K562 (cell line): ENCODE results near the gene CCND3. TPM values are rescaled to one million over a fixed set of nuclear protein-coding genes. Genes with fewer than 3 reads are reported as not detected.

Source experiments
- EZH2 ChIP-seq: IDR thresholded peaks from 2 replicates; pipeline ENCODE4 v1.6.1; 2012; ENCODE audit warnings: low read depth, mild to moderate bottlenecking, inconsistent platforms, low read length, borderline replicate concordance
- HIVEP1 ChIP-seq: fragments of 250-450 bp; sonication (Bioruptor Pico); IDR thresholded peaks from 2 replicates; pipeline ENCODE4 v1.4.0; 2020; ENCODE audit warnings: mild to moderate bottlenecking
- HMGN3 ChIP-seq: IDR thresholded peaks from 2 replicates; pipeline ENCODE4 v1.6.1; 2011; ENCODE audit warnings: borderline replicate concordance, low read depth, mild to moderate bottlenecking, mixed read lengths, low read length; ENCODE audit not compliant: insufficient read length; ENCODE audit errors: extremely low read depth
- IRF2 ChIP-seq: sonication (generic); formaldehyde crosslinking; IDR thresholded peaks from 2 replicates; pipeline ENCODE4 v1.8.1; 2022; ENCODE audit warnings: mild to moderate bottlenecking, missing genetic modification reagents
- KHSRP ChIP-seq: fragments of 450-650 bp; IDR thresholded peaks from 2 replicates; pipeline ENCODE4 v1.6.1; 2017
- MECOM ChIP-seq: fragments of 250-450 bp; sonication (Bioruptor Pico); IDR thresholded peaks from 2 replicates; pipeline ENCODE4 v1.8.0; 2022; ENCODE audit warnings: inconsistent platforms
- MEIS2 ChIP-seq: fragments of 450-650 bp; IDR thresholded peaks from 2 replicates; pipeline ENCODE4 v1.6.1; 2014; ENCODE audit warnings: mild to moderate bottlenecking; ENCODE audit not compliant: partially characterized antibody
- NCOR1 ChIP-seq: fragments of 450-650 bp; IDR thresholded peaks from 2 replicates; pipeline ENCODE4 v1.6.1; 2016; ENCODE audit warnings: mild to moderate bottlenecking, moderate library complexity
- RFX1 ChIP-seq: fragments of 450-650 bp; IDR thresholded peaks from 2 replicates; pipeline ENCODE4 v1.6.1; 2016; ENCODE audit warnings: mild to moderate bottlenecking, moderate library complexity
- TARDBP ChIP-seq: fragments of 450-650 bp; IDR thresholded peaks from 2 replicates; pipeline ENCODE4 v1.6.1; 2016
- TSC22D4 ChIP-seq: fragments of 450-650 bp; IDR thresholded peaks from 2 replicates; pipeline ENCODE4 v1.6.1; 2016; ENCODE audit warnings: missing genetic modification characterization, missing biosample characterization, control low read depth
- U2AF2 ChIP-seq: fragments of 200-400 bp; formaldehyde crosslinking; optimal IDR thresholded peaks from 2 replicates; pipeline ENCODE3; 2017; ENCODE audit warnings: low read depth, mild to moderate bottlenecking, low read length
- XRCC3 ChIP-seq: fragments of 450-650 bp; IDR thresholded peaks from 2 replicates; pipeline ENCODE4 v1.6.1; 2017; ENCODE audit warnings: mild to moderate bottlenecking, moderate library complexity
- ZNF140 ChIP-seq: fragments of 250-450 bp; sonication (Bioruptor Pico); IDR thresholded peaks from 2 replicates; pipeline ENCODE4 v1.8.0; 2021; ENCODE audit warnings: moderate library complexity, mild to moderate bottlenecking, inconsistent platforms
- ZNF408 ChIP-seq: fragments of 250-450 bp; sonication (Bioruptor Pico); IDR thresholded peaks from 2 replicates; pipeline ENCODE4 v1.4.0; 2020; ENCODE audit warnings: low read depth, mild to moderate bottlenecking, moderate library complexity
- ZNF79 ChIP-seq: fragments of 250-450 bp; sonication (Bioruptor Pico); IDR thresholded peaks from 2 replicates; pipeline ENCODE4 v1.4.0; 2020; ENCODE audit warnings: low read depth, mild to moderate bottlenecking, moderate library complexity
- ZZZ3 ChIP-seq: fragments of 450-650 bp; IDR thresholded peaks from 2 replicates; pipeline ENCODE4 v1.6.1; 2016; ENCODE audit warnings: antibody characterized with exemption, mild to moderate bottlenecking, moderate library complexity
- polyA plus RNA-seq, 8 experiments: library from polyadenylated mRNA; depleted of rRNA in 4 of 8; stranded (reverse) in 5 of 8; unstranded in 3 of 8; fragments of >200 nt; fragmentation: Nextera tagmentation in 2 of 8; fragmentation: Illumina TruSeq in 1 of 8; extraction: Ambion mirVana in 2 of 8; extraction: Trizol in 1 of 8; gene quantifications; 2 replicates each; pipeline versions ENCODE4 v1.2.1 to v1.2.3, GENCODE V29; 2011 to 2014; ENCODE audit warnings: inconsistent platforms in 1 of 8, missing spikeins in 1 of 8
- total RNA-seq, 7 experiments: library from RNA; depleted of rRNA in 6 of 7; stranded (reverse); fragments of >200 nt in 6 of 7; fragmentation: Illumina TruSeq in 2 of 7; extraction: Trizol in 2 of 7; gene quantifications; 2 replicates each; pipeline versions ENCODE4 v1.2.1 to v1.2.3, GENCODE V29; 2011 to 2021; ENCODE audit warnings: low replicate concordance in 1 of 7
- TF ChIP-seq, protein P1 (sequence below): fragments of 250-450 bp; sonication (Bioruptor Pico); IDR thresholded peaks from 2 replicates; pipeline ENCODE4 v1.8.0; 2022; ENCODE audit warnings: inconsistent platforms
- TF ChIP-seq, protein P2 (sequence below), 3 experiments: fragments of 200-800 bp in 1 of 3; fragments of 250-450 bp in 1 of 3; fragments of 450-650 bp in 1 of 3; sonication (Bioruptor Pico) in 1 of 3; sonication (Bioruptor generic) in 1 of 3; formaldehyde crosslinking in 1 of 3; IDR thresholded peaks; 2 replicates each; pipeline versions ENCODE4 v1.6.1 to v1.8.0; 2016 to 2022; ENCODE audit warnings: mild to moderate bottlenecking in 2 of 3, missing genetic modification characterization in 2 of 3, missing compliant biosample characterization in 1 of 3, moderate library complexity in 1 of 3
- TF ChIP-seq, protein P3 (sequence below): fragments of 450-650 bp; IDR thresholded peaks from 2 replicates; pipeline ENCODE4 v1.6.1; 2018; ENCODE audit not compliant: partially characterized antibody

CCND3 gene
- total and polyA plus RNA-seq, 9 of the 15 experiments (the other 6 are each of a cell fraction or from before 2014, with no cell fraction given): 21.5 to 204 (median 97.4) TPM

DNA sequence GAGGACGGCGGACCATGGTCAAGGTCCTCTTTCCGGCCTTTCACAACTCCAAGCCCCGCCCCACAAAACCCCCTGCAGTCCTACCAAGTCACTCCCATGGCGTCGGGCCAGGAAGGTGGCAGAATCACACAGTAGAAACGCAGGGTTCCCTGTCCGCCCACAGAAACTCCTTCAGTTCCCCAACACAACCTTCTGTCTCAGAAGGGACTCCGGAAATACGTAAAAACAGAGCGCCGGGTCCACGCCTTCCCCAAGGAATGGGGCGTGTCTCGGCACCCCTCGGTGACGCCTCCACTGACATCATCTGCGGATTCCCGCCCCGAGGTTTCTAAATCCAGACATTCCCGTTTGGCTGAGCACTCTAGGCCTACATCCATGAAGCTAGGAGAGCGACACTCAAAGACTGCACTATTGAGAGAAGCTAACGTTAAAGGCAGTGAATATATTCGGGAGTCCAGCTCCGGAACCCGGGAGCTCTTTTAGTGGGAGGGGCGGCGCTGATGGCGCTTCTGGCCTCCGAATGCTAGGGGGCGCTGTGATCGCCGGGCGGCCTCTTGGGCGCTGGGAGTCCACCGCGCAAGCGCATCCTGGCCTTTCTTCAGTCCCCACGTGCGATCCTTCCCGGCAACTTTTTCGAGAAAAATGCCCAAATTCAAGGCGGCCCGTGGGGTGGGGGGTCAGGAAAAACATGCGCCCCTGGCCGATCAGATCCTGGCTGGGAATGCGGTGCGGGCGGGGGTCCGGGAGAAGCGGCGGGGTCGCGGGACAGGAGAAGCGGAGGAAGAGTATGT lies 20.5 kb downstream of the CCND3 start, which contains the start of the genes BYSL and MED20 (continued):
- TF ChIP-seq, protein P1, sequence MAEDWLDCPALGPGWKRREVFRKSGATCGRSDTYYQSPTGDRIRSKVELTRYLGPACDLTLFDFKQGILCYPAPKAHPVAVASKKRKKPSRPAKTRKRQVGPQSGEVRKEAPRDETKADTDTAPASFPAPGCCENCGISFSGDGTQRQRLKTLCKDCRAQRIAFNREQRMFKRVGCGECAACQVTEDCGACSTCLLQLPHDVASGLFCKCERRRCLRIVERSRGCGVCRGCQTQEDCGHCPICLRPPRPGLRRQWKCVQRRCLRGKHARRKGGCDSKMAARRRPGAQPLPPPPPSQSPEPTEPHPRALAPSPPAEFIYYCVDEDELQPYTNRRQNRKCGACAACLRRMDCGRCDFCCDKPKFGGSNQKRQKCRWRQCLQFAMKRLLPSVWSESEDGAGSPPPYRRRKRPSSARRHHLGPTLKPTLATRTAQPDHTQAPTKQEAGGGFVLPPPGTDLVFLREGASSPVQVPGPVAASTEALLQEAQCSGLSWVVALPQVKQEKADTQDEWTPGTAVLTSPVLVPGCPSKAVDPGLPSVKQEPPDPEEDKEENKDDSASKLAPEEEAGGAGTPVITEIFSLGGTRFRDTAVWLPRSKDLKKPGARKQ (CRISPR knock-in tag): no peak
- TF ChIP-seq MEIS2: peak; percentile 72
- peak; percentile 90; the same call in 1 of the 2 replicates for TF ChIP-seq ZZZ3
- no peak for TF ChIP-seq U2AF2
- TF ChIP-seq IRF2 (CRISPR knock-in tag): no peak
- peak; percentile 45 for TF ChIP-seq NCOR1
- TF ChIP-seq, protein P2, sequence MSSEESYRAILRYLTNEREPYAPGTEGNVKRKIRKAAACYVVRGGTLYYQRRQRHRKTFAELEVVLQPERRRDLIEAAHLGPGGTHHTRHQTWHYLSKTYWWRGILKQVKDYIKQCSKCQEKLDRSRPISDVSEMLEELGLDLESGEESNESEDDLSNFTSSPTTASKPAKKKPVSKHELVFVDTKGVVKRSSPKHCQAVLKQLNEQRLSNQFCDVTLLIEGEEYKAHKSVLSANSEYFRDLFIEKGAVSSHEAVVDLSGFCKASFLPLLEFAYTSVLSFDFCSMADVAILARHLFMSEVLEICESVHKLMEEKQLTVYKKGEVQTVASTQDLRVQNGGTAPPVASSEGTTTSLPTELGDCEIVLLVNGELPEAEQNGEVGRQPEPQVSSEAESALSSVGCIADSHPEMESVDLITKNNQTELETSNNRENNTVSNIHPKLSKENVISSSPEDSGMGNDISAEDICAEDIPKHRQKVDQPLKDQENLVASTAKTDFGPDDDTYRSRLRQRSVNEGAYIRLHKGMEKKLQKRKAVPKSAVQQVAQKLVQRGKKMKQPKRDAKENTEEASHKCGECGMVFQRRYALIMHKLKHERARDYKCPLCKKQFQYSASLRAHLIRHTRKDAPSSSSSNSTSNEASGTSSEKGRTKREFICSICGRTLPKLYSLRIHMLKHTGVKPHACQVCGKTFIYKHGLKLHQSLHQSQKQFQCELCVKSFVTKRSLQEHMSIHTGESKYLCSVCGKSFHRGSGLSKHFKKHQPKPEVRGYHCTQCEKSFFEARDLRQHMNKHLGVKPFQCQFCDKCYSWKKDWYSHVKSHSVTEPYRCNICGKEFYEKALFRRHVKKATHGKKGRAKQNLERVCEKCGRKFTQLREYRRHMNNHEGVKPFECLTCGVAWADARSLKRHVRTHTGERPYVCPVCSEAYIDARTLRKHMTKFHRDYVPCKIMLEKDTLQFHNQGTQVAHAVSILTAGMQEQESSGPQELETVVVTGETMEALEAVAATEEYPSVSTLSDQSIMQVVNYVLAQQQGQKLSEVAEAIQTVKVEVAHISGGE (CRISPR knock-in tag; IDR thresholded peaks at IDR 0.05): peak in 1 of 3 experiments; percentile 87; a peak in 2 of 6 replicates
- peak; percentile 35 for TF ChIP-seq HMGN3
- no peak for TF ChIP-seq TSC22D4 (tag)
- TF ChIP-seq EZH2: no peak
- no peak for TF ChIP-seq ZNF408 (CRISPR knock-in tag)
- no peak for TF ChIP-seq XRCC3
- TF ChIP-seq, protein P3, sequence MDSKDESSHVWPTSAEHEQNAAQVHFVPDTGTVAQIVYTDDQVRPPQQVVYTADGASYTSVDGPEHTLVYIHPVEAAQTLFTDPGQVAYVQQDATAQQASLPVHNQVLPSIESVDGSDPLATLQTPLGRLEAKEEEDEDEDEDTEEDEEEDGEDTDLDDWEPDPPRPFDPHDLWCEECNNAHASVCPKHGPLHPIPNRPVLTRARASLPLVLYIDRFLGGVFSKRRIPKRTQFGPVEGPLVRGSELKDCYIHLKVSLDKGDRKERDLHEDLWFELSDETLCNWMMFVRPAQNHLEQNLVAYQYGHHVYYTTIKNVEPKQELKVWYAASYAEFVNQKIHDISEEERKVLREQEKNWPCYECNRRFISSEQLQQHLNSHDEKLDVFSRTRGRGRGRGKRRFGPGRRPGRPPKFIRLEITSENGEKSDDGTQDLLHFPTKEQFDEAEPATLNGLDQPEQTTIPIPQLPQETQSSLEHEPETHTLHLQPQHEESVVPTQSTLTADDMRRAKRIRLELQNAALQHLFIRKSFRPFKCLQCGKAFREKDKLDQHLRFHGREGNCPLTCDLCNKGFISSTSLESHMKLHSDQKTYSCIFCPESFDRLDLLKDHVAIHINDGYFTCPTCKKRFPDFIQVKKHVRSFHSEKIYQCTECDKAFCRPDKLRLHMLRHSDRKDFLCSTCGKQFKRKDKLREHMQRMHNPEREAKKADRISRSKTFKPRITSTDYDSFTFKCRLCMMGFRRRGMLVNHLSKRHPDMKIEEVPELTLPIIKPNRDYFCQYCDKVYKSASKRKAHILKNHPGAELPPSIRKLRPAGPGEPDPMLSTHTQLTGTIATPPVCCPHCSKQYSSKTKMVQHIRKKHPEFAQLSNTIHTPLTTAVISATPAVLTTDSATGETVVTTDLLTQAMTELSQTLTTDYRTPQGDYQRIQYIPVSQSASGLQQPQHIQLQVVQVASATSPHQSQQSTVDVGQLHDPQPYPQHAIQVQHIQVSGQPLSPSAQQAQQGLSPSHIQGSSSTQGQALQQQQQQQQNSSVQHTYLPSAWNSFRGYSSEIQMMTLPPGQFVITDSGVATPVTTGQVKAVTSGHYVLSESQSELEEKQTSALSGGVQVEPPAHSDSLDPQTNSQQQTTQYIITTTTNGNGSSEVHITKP: no peak
- TF ChIP-seq MECOM: 0 out of 2 replicates have a peak, but pooled peaks have one; percentile 25
- peak; percentile 91 for TF ChIP-seq HIVEP1 (CRISPR knock-in tag)
- TF ChIP-seq RFX1: no peak
- peak; percentile 97 for TF ChIP-seq KHSRP
- peak; percentile 86 for TF ChIP-seq TARDBP
- no peak for TF ChIP-seq ZNF79
- no peak for TF ChIP-seq ZNF140 (CRISPR knock-in tag)
